ENCODE results near the gene GNAZ. TPM values are rescaled to one million over a fixed set of nuclear protein-coding genes. Genes with fewer than 3 reads are reported as not detected.

GNAZ gene
- total RNA-seq, 1 donor from 2014 or later: 0.66 TPM

DNA sequence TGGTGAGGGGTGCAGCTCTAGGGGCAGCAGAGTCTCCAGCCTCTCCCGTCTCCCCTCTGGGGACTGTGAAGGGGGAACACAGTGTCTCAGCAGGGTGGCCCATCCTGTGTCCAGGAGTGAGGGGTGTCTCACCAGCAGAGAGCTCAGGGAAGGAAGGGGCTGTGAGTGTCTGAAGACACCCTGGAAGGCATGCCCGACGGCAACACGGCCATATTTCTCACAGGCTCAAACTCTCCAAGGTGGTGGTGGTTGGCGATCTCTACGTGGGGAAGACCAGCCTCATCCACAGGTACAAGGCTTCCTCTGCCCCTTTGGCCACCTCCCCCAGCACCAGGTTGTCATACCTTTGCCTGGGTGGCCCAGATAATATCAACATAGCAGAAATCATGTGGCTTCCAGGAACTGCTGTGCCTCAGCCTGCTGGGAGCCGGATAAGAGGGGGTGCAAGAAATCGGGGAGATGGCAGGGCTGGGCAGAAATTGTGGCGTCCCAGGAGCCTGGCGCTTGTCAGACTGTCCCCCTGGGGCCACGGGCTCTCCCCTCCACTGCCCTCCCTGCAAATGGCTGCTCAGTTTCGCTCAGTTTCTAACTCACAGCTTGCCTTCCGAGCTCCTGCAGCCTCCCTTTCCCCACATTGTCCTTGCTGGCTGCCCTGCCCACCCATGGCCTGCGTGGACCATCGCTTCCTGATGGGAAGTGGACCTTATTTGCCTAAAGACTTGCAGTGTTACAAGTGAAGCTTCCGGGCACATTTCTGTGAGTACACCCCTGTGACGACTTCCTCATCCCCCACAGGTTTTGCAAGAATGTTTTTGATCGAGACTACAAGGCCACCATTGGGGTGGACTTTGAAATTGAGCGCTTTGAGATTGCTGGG, 82.2 kb downstream of the GNAZ start:
- intact Hi-C loops (cut with micrococcal nuclease): no loop called here

DNA sequence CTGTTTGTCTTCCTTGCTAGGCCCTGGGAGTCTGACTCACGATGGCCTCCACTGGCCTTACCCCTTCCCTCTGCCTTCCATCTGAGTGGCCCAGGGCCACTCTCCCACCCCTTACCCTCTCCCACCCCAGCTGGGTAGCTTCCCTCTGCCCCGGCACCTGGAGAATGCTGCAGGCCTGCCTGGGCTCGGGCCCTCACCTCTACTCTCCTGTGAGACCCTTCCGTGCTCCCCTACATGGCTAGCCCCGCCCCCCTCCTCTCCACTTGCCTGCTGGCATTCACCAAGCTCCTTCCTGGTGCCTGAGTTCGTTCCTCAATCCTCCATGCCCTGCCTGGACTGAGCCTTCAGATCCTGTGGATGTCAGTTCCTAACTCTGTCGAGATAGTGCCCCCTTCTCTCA, 83.7 kb downstream of the GNAZ start:
- intact Hi-C loops (cut with micrococcal nuclease): no loop called here

DNA sequence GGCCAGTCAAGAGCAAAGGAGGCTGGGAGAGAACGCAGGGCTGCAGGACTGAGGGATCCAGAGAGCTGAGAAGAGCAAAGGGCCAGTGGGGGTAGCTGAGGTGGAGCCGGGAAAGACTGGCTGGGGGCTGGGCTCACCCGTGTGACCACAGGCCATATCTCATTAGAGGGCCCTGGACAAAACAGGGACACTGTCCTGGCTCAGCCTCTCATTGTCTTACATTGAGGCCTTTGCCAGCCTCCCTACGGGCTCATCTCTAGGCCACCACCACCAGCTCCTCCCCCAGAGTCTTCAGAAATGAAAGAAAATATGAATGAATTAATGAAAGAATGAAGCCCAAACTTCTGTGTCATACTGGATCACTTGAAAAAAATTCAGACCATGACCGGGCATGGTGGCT, 84.1 kb downstream of the GNAZ start:
- intact Hi-C loops (cut with micrococcal nuclease): no loop called here

- intact Hi-C loops (cut with micrococcal nuclease): no loop called here
Observed at GRCh38 chr22:23155143-23155542, 84.8 kb downstream of the GNAZ start.

DNA sequence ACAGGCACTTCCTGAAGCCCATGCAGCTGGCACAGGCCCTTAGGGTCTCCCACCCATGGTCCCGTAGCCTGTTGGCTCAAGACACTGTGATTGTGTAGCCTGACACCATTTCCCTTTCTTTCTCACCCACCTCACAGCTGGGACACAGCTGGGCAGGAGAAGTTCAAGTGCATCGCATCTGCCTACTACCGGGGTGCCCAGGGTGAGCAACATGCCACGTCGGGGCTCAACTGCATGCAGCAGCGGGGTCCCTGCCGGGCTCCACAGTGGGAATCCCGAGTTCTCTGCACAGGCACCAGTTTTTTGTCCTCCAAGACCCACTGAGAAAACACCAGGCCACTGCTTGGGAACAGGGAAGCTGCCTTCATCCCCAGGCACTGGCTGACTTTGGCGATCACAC, 85.5 kb downstream of the GNAZ start:
- intact Hi-C loops (cut with micrococcal nuclease): no loop called here

GRCh38 chr22:23156286-23156685, 86.0 kb downstream of the GNAZ start:
- intact Hi-C loops (cut with micrococcal nuclease): no loop called here

DNA sequence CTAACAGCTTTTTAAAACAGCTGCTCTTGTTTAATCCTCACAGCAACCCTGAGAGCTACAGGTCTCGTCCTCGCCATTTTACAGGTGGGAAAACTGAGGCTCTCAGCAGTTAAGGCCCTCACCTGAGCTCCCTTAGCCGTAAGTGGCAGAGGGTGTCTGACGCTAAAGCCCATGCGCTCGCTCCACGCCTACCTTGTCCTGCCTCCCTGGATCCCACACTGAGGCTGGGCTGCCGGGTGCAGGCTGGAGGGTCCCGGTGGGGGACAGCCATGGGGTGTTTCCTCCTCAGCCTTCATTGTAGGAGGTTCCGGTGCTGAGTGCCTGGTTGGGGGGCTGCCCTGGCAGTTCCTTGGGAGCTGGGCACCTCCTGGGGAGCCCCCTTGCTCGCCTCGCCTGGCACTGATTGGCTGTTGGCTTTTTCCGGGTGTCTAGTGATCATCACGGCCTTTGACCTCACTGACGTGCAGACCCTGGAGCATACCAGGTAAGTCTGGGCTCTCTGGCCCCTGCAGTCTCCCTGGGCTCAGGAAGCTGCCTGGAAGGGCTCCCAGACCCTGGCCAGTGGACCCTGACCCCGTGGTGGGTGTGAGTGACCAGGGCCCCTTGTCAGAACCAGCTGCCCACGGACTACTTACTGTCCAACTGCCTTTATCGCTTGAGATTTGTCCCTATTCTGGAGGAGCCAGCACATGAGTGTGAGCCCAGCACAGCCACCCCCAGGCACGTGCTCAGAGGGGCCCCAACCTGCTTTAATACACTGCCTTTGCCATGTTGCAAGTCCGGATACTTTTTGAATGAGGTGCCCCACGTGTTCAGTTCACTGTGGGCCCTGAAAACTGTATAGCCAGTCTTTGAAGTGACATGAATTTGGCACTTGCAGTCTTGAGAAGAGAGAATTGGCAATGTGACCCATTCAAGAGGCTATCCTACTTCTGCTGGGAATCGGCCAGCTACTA, 87.5 kb downstream of the GNAZ start:
- intact Hi-C loops (cut with micrococcal nuclease): no loop called here

- intact Hi-C loops (cut with micrococcal nuclease): no loop called here
Observed at GRCh38 chr22:23158516-23159290, 88.4 kb downstream of the GNAZ start.

DNA sequence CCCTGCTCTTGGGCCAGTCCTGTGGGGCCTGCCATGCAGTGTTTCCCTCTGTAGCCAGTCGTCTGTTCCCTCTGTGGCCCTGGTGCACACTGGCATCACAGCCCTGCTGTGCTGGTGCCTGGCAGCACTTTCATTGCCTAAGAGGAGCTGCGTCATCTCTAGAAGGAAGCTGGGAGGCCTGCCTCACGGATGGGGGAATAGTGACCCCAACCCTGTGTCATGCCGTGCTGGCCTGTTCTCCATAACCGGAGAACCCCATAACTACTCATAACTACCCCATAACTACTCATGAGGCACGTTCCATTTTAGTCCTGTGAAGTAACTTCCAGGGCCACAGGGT, 88.9 kb downstream of the GNAZ start:
- intact Hi-C loops (cut with micrococcal nuclease): no loop called here

GRCh38 chr22:23161029-23161428, 90.7 kb downstream of the GNAZ start:
- intact Hi-C loops (cut with micrococcal nuclease): no loop called here

DNA sequence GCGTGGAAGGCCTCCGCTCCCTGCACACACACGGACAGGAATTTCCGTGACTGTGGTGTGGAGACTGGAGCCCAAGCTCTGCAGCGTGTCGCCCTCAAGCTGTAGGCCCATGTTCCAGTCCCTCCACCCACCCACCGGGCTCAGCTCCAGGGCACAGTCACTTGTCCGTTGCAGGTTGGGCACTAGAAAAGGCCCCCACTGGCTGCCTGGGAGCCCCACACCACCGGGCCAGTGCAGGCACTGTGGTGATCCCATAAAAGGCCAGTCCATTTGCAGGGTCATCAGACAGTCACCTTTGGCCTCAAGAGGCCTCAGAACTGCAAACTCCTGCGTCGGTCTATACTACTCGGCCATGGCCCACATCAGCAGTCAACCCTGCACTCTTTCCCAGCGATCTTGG, 91.3 kb downstream of the GNAZ start:
- intact Hi-C loops (cut with micrococcal nuclease): no loop called here

GRCh38 chr22:23163665-23164064, 93.3 kb downstream of the GNAZ start:
- intact Hi-C loops (cut with micrococcal nuclease): no loop called here

DNA sequence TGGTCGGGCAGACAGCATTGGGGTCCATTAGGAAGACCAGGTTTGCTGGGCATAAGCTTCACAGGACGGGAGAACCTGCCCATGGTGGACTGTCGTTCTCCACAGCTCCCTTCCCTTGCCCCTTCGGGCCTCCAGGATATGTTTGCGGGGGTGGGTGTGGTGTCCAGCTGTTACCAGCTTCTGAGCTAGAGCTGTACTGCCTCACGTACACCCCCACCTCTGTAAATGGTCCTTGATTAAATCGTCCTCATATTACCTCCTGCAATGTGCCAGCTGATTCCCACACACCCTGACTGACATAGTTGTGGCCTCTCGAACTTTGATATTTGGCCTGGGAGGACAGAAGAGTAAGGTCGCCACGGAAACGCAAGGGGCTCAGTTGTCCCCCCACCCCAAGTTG, 93.8 kb downstream of the GNAZ start:
- intact Hi-C loops (cut with micrococcal nuclease): no loop called here

GRCh38 chr22:23166042-23166831, 95.9 kb downstream of the GNAZ start:
- intact Hi-C loops (cut with micrococcal nuclease): no loop called here

DNA sequence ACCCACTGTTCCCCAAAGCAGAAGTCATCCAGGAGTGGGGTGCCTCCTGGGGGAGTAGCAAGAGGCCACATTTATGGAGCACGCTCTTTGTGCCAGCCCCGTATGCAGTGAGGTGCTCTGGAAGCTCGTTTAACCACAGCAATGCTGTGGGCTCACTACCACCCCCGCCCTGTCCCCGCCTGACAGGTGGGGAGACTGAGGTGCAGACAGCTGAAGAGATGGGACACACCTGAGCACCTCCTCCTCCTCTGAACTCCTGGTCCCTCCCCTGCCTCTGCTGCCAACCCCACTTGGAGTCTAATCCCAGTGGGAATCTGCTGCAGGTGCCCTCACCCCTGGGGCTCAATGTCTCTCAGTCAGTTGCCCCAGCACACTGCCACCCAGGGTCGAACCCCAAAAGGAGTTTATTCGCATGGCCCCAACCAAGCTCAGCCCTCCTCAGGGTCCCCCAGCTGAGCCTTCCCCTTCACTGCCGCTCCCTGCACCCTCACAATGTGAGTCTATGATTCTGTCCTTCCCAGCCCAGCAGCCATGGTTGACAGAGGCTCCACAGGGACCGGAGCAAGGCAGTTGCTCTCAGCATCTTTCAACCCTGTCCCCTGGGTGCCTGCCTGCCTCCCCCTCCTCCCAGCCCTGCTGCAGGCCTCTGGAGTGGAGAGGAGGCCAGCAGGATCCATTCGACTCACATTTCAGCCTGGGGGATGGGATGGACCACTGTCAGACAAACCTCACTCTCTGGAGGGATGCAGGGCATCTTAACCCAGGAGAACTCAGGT, 96.7 kb downstream of the GNAZ start:
- intact Hi-C loops (cut with micrococcal nuclease): no loop called here

DNA sequence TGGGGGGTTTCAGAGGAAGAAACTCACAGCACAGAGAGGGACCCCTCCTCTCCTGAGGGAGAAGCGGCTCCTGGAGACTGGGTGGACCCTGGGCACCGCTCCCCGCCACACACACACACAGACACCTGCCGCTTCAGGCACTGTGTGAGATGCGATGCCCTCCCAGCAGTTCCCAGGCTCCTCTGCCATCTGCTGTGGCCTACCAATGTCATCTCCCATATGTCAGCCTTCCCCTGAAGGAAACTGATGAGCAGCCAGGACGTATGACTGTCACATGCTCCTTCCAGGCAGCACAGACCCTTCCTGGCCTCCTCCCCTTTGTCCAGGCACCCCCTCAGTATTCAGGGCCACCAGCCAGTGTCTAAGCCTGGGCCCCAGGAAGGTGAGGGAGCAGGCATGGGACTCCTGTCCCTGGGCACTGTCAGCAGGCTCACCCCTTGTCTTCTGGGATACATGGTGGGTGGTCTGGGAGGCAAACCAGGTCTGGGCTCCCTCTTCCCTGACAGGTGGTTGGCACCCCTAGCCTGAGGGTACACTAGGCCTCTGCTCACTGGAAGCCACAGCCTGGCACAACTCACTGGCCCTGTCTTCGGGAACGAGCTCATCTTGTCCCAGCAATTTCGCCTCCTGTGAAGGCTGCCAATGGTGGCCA, 98.2 kb downstream of the GNAZ start:
- intact Hi-C loops (cut with micrococcal nuclease): no loop called here

DNA sequence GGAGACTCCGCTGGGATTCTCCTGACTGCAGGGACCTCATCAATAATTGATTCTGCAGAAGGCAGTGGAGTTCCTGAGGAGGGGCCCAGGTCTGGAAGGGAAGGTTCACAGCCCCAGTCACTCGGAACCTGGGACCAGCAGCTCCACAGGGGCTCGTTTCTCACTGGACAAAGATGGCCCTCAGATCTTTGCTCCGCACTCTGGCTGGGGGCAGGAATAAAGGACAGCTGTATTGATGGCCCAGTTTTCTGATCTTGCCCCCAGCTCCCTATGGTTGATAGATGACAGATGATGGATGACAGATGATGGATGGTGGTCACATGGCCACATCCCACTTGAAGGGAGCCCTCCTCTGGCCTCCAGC, 98.7 kb downstream of the GNAZ start:
- intact Hi-C loops (cut with micrococcal nuclease): no loop called here
